ENCODE measurements around the gene MAPT.

The MAPT gene

GRCh38 chr17:45863857-45864654 is 30.3 kb upstream of the MAPT start:
- WGBS: 78% methylated on average over 6 of the region's 6 CpGs
- H3K4me3 ChIP-seq (ENCODE audit: low read length): no peak overlapping the region
- no peaks in the 10 kb centered on the region for H3K36me3 ChIP-seq (ENCODE audit: insufficient read depth, low read length)
- no peaks in the 10 kb centered on the region for H3K4me1 ChIP-seq (ENCODE audit: insufficient read depth, low read length)
- H3K9me3 ChIP-seq (ENCODE audit: insufficient read depth, low read depth, low read length): no peaks in the 10 kb centered on the region
- H3K9ac ChIP-seq (ENCODE audit: low read depth, low read length): no peak overlapping the region
- no peak overlapping the region for H3K27ac ChIP-seq (ENCODE audit: low read depth, low read length)
- no peaks in the 10 kb centered on the region for H3K27me3 ChIP-seq (ENCODE audit: insufficient read depth, low read length)

- H3K9ac ChIP-seq (ENCODE audit: low read depth, low read length): no peak overlapping the region
Observed at GRCh38 chr17:45867171-45867570, 27.2 kb upstream of the MAPT start.

GRCh38 chr17:45867702-45868101 is 26.7 kb upstream of the MAPT start:
- no peak overlapping the region for H3K27ac ChIP-seq (ENCODE audit: low read depth, low read length)
- no peak overlapping the region for H3K9ac ChIP-seq (ENCODE audit: low read depth, low read length)
- no peaks in the 10 kb centered on the region for H3K36me3 ChIP-seq (ENCODE audit: insufficient read depth, low read length)
- H3K9me3 ChIP-seq (ENCODE audit: insufficient read depth, low read depth, low read length): no peaks in the 10 kb centered on the region
- no peak overlapping the region for H3K4me3 ChIP-seq (ENCODE audit: low read length)
- no peaks in the 10 kb centered on the region for H3K27me3 ChIP-seq (ENCODE audit: insufficient read depth, low read length)
- WGBS: 69% methylated on average over 8 of the region's 8 CpGs
- no peaks in the 10 kb centered on the region for H3K4me1 ChIP-seq (ENCODE audit: insufficient read depth, low read length)

More at GRCh38 chr17:45867171-45867570, 27.2 kb upstream of the MAPT start:
- Histone ChIP-seq H3K27ac (ENCODE audit: low read depth, low read length) (no peak overlapping the region), H3K4me3 (ENCODE audit: low read length) (no peak overlapping the region), H3K9me3 (ENCODE audit: insufficient read depth, low read depth, low read length) (no peaks in the 10 kb centered on the region), H3K36me3 (ENCODE audit: insufficient read depth, low read length) (no peaks in the 10 kb centered on the region), H3K4me1 (ENCODE audit: insufficient read depth, low read length) (no peaks in the 10 kb centered on the region), H3K27me3 (ENCODE audit: insufficient read depth, low read length) (no peaks in the 10 kb centered on the region)
- WGBS: 96% methylated on average over 5 of the region's 6 CpGs

- Histone ChIP-seq H3K27me3 (ENCODE audit: insufficient read depth, low read length) (no peaks in the 10 kb centered on the region), H3K36me3 (ENCODE audit: insufficient read depth, low read length) (no peaks in the 10 kb centered on the region), H3K9ac (ENCODE audit: low read depth, low read length) (no peak overlapping the region), H3K4me1 (ENCODE audit: insufficient read depth, low read length) (no peaks in the 10 kb centered on the region), H3K4me3 (ENCODE audit: low read length) (no peak overlapping the region), H3K9me3 (ENCODE audit: insufficient read depth, low read depth, low read length) (no peaks in the 10 kb centered on the region), H3K27ac (ENCODE audit: low read depth, low read length) (no peak overlapping the region)
- 59% methylated on average over 5 of the region's 5 CpGs for WGBS
Observed at GRCh38 chr17:45868276-45868675, 26.1 kb upstream of the MAPT start.

- Histone ChIP-seq H3K27me3 (ENCODE audit: insufficient read depth, low read length) (no peaks in the 10 kb centered on the region), H3K9me3 (ENCODE audit: insufficient read depth, low read depth, low read length) (no peaks in the 10 kb centered on the region), H3K4me1 (ENCODE audit: insufficient read depth, low read length) (no peaks in the 10 kb centered on the region), H3K27ac (ENCODE audit: low read depth, low read length) (no peak overlapping the region), H3K36me3 (ENCODE audit: insufficient read depth, low read length) (no peaks in the 10 kb centered on the region), H3K4me3 (ENCODE audit: low read length) (no peak overlapping the region), H3K9ac (ENCODE audit: low read depth, low read length) (no peak overlapping the region)
- WGBS: 70% methylated on average over 13 of the region's 14 CpGs
Observed at GRCh38 chr17:45869676-45870341, 24.5 kb upstream of the MAPT start.

GRCh38 chr17:45870342-45870974 is 23.9 kb upstream of the MAPT start:
- H3K4me1 ChIP-seq (ENCODE audit: insufficient read depth, low read length): no peaks in the 10 kb centered on the region
- no peaks in the 10 kb centered on the region for H3K9me3 ChIP-seq (ENCODE audit: insufficient read depth, low read depth, low read length)
- WGBS: 80% methylated on average over 3 of the region's 4 CpGs
- no peak overlapping the region for H3K9ac ChIP-seq (ENCODE audit: low read depth, low read length)
- no peak overlapping the region for H3K4me3 ChIP-seq (ENCODE audit: low read length)
- no peak overlapping the region for H3K27ac ChIP-seq (ENCODE audit: low read depth, low read length)
- no peaks in the 10 kb centered on the region for H3K27me3 ChIP-seq (ENCODE audit: insufficient read depth, low read length)
- no peaks in the 10 kb centered on the region for H3K36me3 ChIP-seq (ENCODE audit: insufficient read depth, low read length)

GRCh38 chr17:45871718-45872117 is 22.6 kb upstream of the MAPT start:
- Histone ChIP-seq H3K36me3 (ENCODE audit: insufficient read depth, low read length) (no peaks in the 10 kb centered on the region), H3K27me3 (ENCODE audit: insufficient read depth, low read length) (no peaks in the 10 kb centered on the region), H3K9ac (ENCODE audit: low read depth, low read length) (no peak overlapping the region), H3K9me3 (ENCODE audit: insufficient read depth, low read depth, low read length) (no peaks in the 10 kb centered on the region), H3K4me1 (ENCODE audit: insufficient read depth, low read length) (no peaks in the 10 kb centered on the region), H3K4me3 (ENCODE audit: low read length) (no peak overlapping the region), H3K27ac (ENCODE audit: low read depth, low read length) (no peak overlapping the region)
- 90% methylated on average over 5 of the region's 5 CpGs for WGBS

- no peak overlapping the region for H3K9ac ChIP-seq (ENCODE audit: low read depth, low read length)
- no peak overlapping the region for H3K27ac ChIP-seq (ENCODE audit: low read depth, low read length)
- WGBS: 64% methylated on average over 6 of the region's 6 CpGs
Observed at GRCh38 chr17:45873728-45874127, 20.6 kb upstream of the MAPT start.

GRCh38 chr17:45874151-45874550 is 20.2 kb upstream of the MAPT start:
- H3K27ac ChIP-seq (ENCODE audit: low read depth, low read length): no peak overlapping the region

More at GRCh38 chr17:45873728-45874127, 20.6 kb upstream of the MAPT start:
- no peak overlapping the region for H3K4me3 ChIP-seq (ENCODE audit: low read length)
- no peaks in the 10 kb centered on the region for H3K27me3 ChIP-seq (ENCODE audit: insufficient read depth, low read length)
- H3K9me3 ChIP-seq (ENCODE audit: insufficient read depth, low read depth, low read length): no peaks in the 10 kb centered on the region
- no peaks in the 10 kb centered on the region for H3K36me3 ChIP-seq (ENCODE audit: insufficient read depth, low read length)
- H3K4me1 ChIP-seq (ENCODE audit: insufficient read depth, low read length): no peaks in the 10 kb centered on the region

GRCh38 chr17:45876539-45876938 is 17.8 kb upstream of the MAPT start:
- Histone ChIP-seq H3K27me3 (ENCODE audit: insufficient read depth, low read length) (no peaks in the 10 kb centered on the region), H3K4me1 (ENCODE audit: insufficient read depth, low read length) (no peaks in the 10 kb centered on the region), H3K4me3 (ENCODE audit: low read length) (no peak overlapping the region), H3K9me3 (ENCODE audit: insufficient read depth, low read depth, low read length) (no peaks in the 10 kb centered on the region), H3K36me3 (ENCODE audit: insufficient read depth, low read length) (no peaks in the 10 kb centered on the region), H3K27ac (ENCODE audit: low read depth, low read length) (no peak overlapping the region), H3K9ac (ENCODE audit: low read depth, low read length) (no peak overlapping the region)
- WGBS: 84% methylated on average over 3 of the region's 3 CpGs

More at GRCh38 chr17:45874151-45874550, 20.2 kb upstream of the MAPT start:
- H3K4me1 ChIP-seq (ENCODE audit: insufficient read depth, low read length): no peaks in the 10 kb centered on the region
- no peaks in the 10 kb centered on the region for H3K27me3 ChIP-seq (ENCODE audit: insufficient read depth, low read length)
- H3K9ac ChIP-seq (ENCODE audit: low read depth, low read length): no peak overlapping the region
- no peaks in the 10 kb centered on the region for H3K36me3 ChIP-seq (ENCODE audit: insufficient read depth, low read length)
- no peaks in the 10 kb centered on the region for H3K9me3 ChIP-seq (ENCODE audit: insufficient read depth, low read depth, low read length)
- H3K4me3 ChIP-seq (ENCODE audit: low read length): no peak overlapping the region
- WGBS: 88% methylated on average over 2 of the region's 3 CpGs

GRCh38 chr17:45877467-45877866 is 16.9 kb upstream of the MAPT start:
- 67% methylated on average over 1 of the region's 1 CpG for whole genome bisulfite sequencing
- H3K4me3 ChIP-seq (ENCODE audit: low read length): no peak overlapping the region
- H3K27me3 ChIP-seq (ENCODE audit: insufficient read depth, low read length): no peaks in the 10 kb centered on the region
- no peaks in the 10 kb centered on the region for H3K4me1 ChIP-seq (ENCODE audit: insufficient read depth, low read length)
- no peaks in the 10 kb centered on the region for H3K9me3 ChIP-seq (ENCODE audit: insufficient read depth, low read depth, low read length)
- H3K27ac ChIP-seq (ENCODE audit: low read depth, low read length): no peak overlapping the region
- H3K9ac ChIP-seq (ENCODE audit: low read depth, low read length): no peak overlapping the region
- no peaks in the 10 kb centered on the region for H3K36me3 ChIP-seq (ENCODE audit: insufficient read depth, low read length)

All from HUES64 (cell line).